ENCODE measurements around the gene KLC3.

KLC3 gene

DNA sequence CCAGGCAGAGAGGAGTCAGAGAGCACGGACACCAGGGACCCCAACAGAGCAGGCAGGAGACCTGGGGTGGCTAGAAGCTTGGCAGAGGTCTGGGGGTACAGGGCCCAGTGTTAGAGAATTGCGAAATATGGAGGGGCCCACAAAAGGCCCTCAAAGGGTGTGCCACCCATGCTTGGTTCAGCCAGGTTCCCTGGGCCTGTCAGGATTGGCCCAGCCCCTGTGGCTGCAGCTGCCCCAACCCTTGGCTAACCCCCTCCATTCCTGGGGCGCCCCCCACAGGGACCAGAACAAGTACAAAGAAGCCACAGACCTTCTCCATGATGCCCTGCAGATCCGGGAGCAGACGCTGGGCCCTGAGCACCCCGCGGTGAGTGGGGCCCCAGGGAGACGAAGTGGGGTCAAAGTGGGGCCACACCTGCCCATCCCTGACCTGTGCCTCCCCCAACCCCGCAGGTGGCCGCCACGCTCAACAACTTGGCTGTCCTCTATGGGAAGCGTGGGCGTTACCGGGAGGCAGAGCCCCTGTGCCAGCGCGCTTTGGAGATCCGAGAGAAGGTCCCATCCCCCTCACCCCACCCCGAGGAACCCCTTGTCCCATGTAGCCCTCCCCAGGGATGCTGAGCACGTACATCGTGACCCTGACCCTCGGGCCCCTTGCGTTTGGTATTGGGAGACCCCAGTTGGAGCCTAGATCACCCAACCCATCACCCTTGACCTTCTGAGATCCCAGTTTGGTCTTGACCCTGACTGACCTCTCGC, 8.0 kb downstream of the KLC3 start:
- in situ Hi-C loops (cut with MboI; ENCODE audit: low sequenced_read_pairs), result no loop called here

GRCh38 chr19:45349126-45349415, 8.5 kb downstream of the KLC3 start:
- in situ Hi-C loops (cut with MboI; ENCODE audit: low sequenced_read_pairs), result no loop called here

GRCh38 chr19:45349430-45349941, 8.9 kb downstream of the KLC3 start:
- in situ Hi-C loops (cut with MboI; ENCODE audit: low sequenced_read_pairs), result no loop called here

- in situ Hi-C loops (cut with MboI; ENCODE audit: low sequenced_read_pairs), result no loop called here
Observed at GRCh38 chr19:45350477-45351058, 10.0 kb downstream of the KLC3 start.

DNA sequence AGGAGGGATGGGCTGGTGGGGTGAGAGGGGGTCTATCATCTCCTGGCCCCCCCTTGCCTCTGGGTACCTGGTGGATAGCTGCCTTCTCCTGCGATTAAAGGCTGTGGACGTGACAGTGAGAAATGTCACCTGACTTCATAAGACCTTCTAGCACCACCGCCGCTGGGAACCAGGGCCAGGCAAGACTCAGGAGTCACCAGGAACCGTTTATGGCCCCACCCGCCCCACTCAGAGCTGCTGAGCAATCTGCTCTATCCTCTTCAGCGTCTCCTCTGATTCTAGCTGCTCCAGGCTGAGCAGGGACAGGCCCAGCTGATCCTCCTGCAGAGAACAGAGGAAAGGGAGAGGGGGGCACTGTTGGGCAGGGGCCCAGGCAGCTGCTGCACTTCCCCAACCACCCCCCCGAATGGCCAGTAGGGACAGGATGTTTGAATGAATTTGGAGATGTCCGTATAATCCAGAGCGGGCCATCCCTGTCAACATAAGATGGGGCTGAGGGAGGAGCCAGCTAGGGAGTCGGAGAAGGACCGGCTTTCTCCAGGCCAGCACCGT, 10.9 kb downstream of the KLC3 start:
- in situ Hi-C loops (cut with MboI; ENCODE audit: low sequenced_read_pairs), result no loop called here

DNA sequence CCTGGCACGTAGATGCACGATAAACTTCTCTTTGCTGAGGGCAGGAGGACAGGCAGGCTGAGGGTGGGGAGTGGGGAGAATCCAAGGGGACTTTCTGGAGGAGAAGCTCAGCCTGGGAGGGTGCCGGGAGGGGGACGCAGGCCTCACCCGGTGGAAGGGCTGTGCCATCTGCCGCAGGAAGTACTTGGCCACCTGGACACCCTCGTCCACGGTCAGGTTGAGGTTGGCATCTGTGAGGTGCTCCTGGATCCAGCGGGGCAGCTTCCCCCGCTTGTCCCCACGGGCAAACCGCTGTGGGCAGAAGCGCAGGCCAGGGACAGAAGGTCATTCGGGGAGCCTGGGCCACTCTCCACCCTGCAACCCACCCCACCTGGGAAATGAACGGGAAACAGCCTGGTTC, 11.5 kb downstream of the KLC3 start:
- in situ Hi-C loops (cut with MboI; ENCODE audit: low sequenced_read_pairs), result no loop called here

GRCh38 chr19:45352471-45352870, 11.9 kb downstream of the KLC3 start:
- in situ Hi-C loops (cut with MboI; ENCODE audit: low sequenced_read_pairs), result no loop called here

- in situ Hi-C loops (cut with MboI; ENCODE audit: low sequenced_read_pairs), result no loop called here
Observed at GRCh38 chr19:45352914-45353796, 12.6 kb downstream of the KLC3 start.

DNA sequence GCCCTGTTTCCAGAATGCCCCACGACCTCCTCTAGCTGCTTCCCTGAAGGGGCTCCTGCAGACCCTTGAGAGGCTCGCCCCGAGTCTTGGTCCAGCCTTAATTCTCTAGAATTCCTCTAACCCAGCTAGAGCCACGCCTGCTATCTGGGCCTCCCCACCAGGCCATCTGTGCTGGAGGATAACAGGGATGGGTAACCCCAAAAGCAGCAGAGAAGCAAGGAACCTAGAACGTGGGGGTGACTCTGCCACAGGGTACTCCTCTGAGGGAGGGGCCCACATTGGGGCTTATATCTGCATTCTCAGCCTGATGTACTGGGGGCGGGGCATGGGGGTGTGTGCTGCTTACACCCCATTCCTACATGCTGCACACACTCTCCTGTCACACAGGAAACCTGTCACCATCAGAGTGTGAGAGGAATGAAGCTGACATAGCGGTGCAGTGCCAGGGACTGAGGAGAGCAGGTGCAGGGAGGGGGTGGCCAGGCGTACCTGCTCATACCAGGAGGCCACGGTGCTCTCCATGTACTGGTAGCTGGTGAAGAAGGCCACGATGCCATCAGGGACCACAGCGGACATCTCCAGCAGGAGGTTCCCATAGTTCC, 13.8 kb downstream of the KLC3 start:
- in situ Hi-C loops (cut with MboI; ENCODE audit: low sequenced_read_pairs), result no loop called here

DNA sequence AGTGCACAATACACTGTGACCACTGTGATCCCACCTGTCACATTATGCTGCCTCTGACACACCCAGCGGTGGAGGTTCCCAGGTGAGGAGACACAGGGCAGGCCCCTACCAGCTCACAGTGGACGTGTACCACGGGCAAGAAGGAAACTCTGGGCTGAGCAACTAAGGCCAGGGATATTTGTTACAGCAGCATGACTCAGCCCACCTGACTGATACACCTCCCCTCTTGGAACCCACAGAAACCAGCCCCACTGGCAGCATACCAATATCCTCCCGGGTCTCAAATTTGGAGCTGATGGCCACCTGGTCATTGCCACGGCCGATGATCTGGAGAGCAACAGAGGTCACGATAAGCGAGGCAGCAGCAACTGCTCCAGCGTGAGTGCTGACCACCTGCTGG, 14.9 kb downstream of the KLC3 start:
- in situ Hi-C loops (cut with MboI; ENCODE audit: low sequenced_read_pairs), result no loop called here

DNA sequence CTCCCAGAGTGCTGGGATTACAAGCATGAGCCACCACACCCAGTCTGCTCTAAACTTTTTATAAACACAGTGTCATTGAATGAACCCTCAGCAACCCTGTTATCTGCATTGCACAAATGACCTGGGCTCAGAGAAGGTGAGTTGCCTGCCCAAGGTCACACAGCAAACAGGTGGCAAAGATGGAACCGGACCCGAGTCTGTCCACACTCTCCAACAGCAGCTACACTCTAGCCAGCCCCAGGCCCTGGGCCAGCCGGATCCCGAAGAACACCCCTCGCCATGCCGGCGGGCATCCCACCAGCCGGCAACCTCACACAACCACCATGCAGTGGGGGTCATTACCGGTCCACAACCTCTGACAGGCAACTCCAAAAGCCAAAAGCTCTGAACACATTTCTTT, 15.4 kb downstream of the KLC3 start:
- in situ Hi-C loops (cut with MboI; ENCODE audit: low sequenced_read_pairs), result no loop called here

DNA sequence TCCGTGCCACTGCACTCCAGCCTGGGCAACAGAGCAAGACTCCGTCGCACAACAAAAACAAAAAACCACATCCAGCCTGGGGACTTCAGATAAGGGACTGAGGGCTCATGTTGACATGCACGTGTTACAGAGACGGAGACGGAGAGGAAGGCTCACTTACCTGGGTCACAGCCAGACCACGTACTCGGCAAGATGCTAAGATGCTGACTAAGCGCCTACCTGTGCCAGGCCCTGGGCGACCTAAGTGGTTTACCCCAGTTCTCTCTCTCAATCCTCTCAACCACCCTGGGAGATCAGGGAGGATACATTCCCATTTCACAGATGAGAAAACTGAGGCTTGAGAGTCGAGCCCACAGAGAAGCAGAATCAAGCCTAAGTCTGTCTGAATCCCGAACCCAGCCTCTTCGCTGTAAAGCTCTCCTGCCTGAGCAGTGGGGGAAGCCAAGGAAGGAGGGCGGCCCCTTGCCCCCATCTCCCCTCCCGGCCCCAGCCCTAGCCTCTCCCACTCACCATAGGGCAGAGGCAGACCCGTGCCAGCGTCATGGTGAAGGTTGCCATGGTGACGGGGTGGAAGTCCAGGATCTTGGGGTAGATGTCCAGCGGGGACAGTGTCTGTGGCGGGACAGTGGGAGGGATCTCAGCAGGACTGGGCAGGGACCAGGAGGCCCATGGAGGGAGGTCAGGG, 16.4 kb downstream of the KLC3 start:
- in situ Hi-C loops (cut with MboI; ENCODE audit: low sequenced_read_pairs), result no loop called here

GRCh38 chr19:45357445-45357783, 16.9 kb downstream of the KLC3 start:
- in situ Hi-C loops (cut with MboI; ENCODE audit: low sequenced_read_pairs), result no loop called here

GRCh38 chr19:45358213-45358792, 17.8 kb downstream of the KLC3 start:
- in situ Hi-C loops (cut with MboI; ENCODE audit: low sequenced_read_pairs), result no loop called here

GRCh38 chr19:45361608-45362007, 21.1 kb downstream of the KLC3 start:
- in situ Hi-C loops (cut with MboI; ENCODE audit: low sequenced_read_pairs), result no loop called here

DNA sequence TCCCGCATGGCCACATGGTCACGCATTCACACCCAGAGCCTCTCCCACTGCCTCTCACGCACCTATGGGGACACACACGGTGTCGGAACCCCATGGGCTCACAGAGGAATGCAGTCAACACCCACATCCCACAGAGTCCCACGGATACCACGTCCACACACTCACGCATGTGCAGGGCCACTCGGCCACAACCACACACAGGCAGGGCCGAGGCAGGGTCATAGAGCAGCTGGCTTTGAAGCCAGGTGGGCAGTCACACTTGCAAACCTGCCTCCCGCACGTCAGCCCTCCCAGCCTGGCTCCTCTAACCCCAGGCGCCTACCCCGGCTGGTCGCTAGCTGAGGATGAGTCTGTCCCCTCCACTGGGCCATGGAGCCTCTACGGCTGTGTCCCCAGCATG, 21.7 kb downstream of the KLC3 start:
- in situ Hi-C loops (cut with MboI; ENCODE audit: low sequenced_read_pairs), result no loop called here

- in situ Hi-C loops (cut with MboI; ENCODE audit: low sequenced_read_pairs), result no loop called here
Observed at GRCh38 chr19:45363861-45364459, 23.4 kb downstream of the KLC3 start.

DNA sequence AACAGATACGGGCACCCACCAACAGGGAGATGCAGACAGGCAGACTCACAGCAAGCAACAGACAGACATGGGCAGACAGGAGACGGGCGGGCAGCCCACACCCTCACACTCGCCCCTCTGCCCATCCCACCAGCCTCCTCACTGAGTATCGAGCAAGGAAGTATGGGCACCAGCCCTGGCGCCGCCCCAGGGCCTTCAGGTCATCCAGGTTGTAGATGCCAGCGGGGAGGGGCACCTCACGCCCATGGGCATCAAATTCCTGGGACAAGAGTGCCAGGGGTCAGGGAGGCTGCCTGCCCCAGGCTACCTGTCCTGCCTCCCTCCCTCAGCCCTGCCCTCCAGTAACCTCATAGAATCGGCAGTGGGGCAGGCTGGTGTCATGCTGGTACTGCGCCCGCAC, 24.1 kb downstream of the KLC3 start:
- in situ Hi-C loops (cut with MboI; ENCODE audit: low sequenced_read_pairs), result no loop called here

DNA sequence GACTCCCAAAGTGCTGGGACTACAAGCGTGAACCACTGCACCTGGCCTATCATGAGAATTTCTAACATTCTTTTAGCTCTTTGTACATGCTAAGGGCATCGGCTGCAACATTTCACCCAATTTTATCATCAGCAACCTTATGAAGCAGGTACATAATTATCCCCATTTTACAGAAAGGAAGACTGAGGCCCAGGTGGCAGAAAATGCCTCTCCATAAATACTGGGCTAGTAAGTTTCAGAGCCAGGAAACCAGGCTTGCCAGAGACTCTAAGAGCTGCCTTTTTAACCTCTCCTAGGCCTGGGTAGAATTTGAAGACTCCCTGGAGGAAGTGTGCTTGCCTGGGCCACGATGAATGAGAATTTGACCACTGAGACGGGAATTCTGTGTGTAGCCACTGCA, 27.6 kb downstream of the KLC3 start:
- in situ Hi-C loops (cut with MboI; ENCODE audit: low sequenced_read_pairs), result no loop called here

DNA sequence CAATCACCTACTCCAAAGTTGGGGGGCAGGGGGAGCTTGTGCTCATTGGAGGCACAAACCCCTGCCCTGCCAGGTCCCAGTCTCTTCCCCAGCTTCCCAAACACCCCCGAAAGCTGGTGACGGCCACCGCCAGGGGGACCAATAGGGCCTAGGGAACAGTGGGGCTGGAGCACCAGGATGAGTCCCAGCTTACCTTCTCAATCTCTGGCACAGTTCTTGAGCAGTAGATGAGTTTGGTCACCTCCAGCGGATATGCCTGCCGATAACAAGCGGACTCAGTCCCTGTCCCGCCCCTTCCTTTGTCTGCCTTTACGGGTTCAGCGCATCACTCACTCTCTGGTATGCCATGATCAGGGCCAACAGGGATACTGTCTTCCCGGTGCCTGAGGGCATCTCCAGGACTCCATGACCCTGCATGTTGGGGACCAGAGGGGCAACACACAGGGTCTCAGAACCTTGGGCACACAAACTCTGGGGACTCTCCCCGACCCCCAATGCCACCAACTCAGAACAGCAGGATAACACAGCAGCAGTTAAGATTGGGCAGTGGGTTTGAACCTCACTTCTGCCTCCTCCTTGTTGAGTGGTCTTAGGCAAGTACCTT, 28.3 kb downstream of the KLC3 start:
- in situ Hi-C loops (cut with MboI; ENCODE audit: low sequenced_read_pairs), result no loop called here
